Activated naive CD4-positive, alpha-beta T cell treated with anti-CD3 and anti-CD28 coated beads for 36 hours (primary cell): ENCODE data around the gene CTSF. TPM values are rescaled to one million over a fixed set of nuclear protein-coding genes. Genes with fewer than 3 reads are reported as not detected.

Experiments
- total RNA-seq, 2 experiments: library from RNA; stranded (reverse); gene quantifications; one replicate each; pipeline ENCODE4 v1.2.3, GENCODE V29; 2021

The CTSF gene
- total RNA-seq, 2 experiments from 2014 or later = 0.64 to 0.96 TPM

Other genes with a start within 250 kb of the CTSF start
- gene RIN1, start 232.2 kb downstream of the CTSF start, total RNA-seq = 1 to 10 TPM; 2.0 to 2.6 TPM
- gene BRMS1, start 223.5 kb downstream of the CTSF start, total RNA-seq = 10 to 100 TPM; 24.0 to 25.3 TPM
- 1 to 10 TPM; 5.4 to 5.8 TPM for gene B4GAT1, start 221.0 kb downstream of the CTSF start, total RNA-seq
- 1 to 10 TPM; 6.6 to 7.4 TPM for gene SLC29A2, start 196.8 kb downstream of the CTSF start, total RNA-seq
- not detected for gene NPAS4, start 147.6 kb downstream of the CTSF start, total RNA-seq
- gene MRPL11, start 129.8 kb downstream of the CTSF start, total RNA-seq = 100 to 1,000 TPM; 143 to 144 TPM
- 1 to 10 TPM; 2.3 to 2.4 TPM for gene PELI3, start 101.7 kb downstream of the CTSF start, total RNA-seq
- gene DPP3, start 88.2 kb downstream of the CTSF start, total RNA-seq = 10 to 100 TPM; 73.8 to 80.1 TPM
- 10 to 100 TPM; 10.1 to 10.9 TPM for gene BBS1, start 58.0 kb downstream of the CTSF start, total RNA-seq
- gene ZDHHC24, start 22.6 kb downstream of the CTSF start, total RNA-seq = 10 to 100 TPM; 11.5 to 13.4 TPM
- under 1 TPM in 1 of 2 experiments, not detected in 1; 0.07 TPM for gene ACTN3, start 21.7 kb downstream of the CTSF start, total RNA-seq
- gene CCDC87, start 24.5 kb upstream of the CTSF start, total RNA-seq = under 1 TPM; 0.07 to 0.12 TPM
- 10 to 100 TPM; 22.6 to 22.8 TPM for gene CCS, start 24.6 kb upstream of the CTSF start, total RNA-seq
- 100 to 1,000 TPM; 160 to 173 TPM for gene RBM14, start 48.0 kb upstream of the CTSF start, total RNA-seq
- 10 to 100 TPM; 85.9 to 98.1 TPM for gene RBM4, start 70.1 kb upstream of the CTSF start, total RNA-seq
- gene RBM4B, start 109.3 kb upstream of the CTSF start, total RNA-seq = 10 to 100 TPM; 10.9 to 11.7 TPM
- gene SPTBN2, start 160.6 kb upstream of the CTSF start, total RNA-seq = 1 to 10 TPM; 1.8 to 3.0 TPM